HepG2 (cell line): ENCODE measurements around the gene NATD1. TPM values are rescaled to one million over a fixed set of nuclear protein-coding genes. Genes with fewer than 3 reads are reported as not detected.

ENCODE experiments used
- BHLHE40 ChIP-seq: IDR thresholded peaks from 2 replicates; pipeline ENCODE4 v1.6.1; 2011; ENCODE audit warnings: low read length, improper control_type of control experiment
- CHD2 ChIP-seq: IDR thresholded peaks from 2 replicates; pipeline ENCODE4 v1.6.1; 2011; ENCODE audit warnings: low read depth, low read length, improper control_type of control experiment
- DMTF1 ChIP-seq: sonication (generic); formaldehyde crosslinking; IDR thresholded peaks from 2 replicates; pipeline ENCODE4 v1.4.0; 2020; ENCODE audit warnings: mild to moderate bottlenecking, missing genetic modification reagents
- EED ChIP-seq: sonication (generic); formaldehyde crosslinking; IDR thresholded peaks from 2 replicates; pipeline ENCODE4 v1.5.0; 2020; ENCODE audit warnings: mild to moderate bottlenecking, missing genetic modification reagents
- FOXA1 ChIP-seq, 2 experiments: fragments of 450-650 bp in 1 of 2; sonication (generic) in 1 of 2; formaldehyde crosslinking in 1 of 2; IDR thresholded peaks; 2 replicates each; pipeline versions ENCODE4 v1.4.0 to v1.6.1; 2016 to 2020; ENCODE audit warnings: missing genetic modification reagents in 1 of 2
- GATAD1 ChIP-seq: IDR thresholded peaks from 2 replicates; pipeline ENCODE4 v1.6.1; 2016; ENCODE audit warnings: missing genetic modification reagents, missing compliant biosample characterization
- MATR3 ChIP-seq: sonication (generic); formaldehyde crosslinking; IDR thresholded peaks from 2 replicates; pipeline ENCODE4 v1.4.0; 2020; ENCODE audit warnings: missing genetic modification reagents
- NCOA2 ChIP-seq: sonication (generic); formaldehyde crosslinking; IDR thresholded peaks from 2 replicates; pipeline ENCODE4 v1.8.0; 2022; ENCODE audit warnings: inconsistent platforms
- NR2F6 ChIP-seq, 2 experiments: IDR thresholded peaks; 2 replicates each; pipeline ENCODE4 v1.6.1; 2016; ENCODE audit warnings: antibody characterized with exemption in 1 of 2, mild to moderate bottlenecking in 1 of 2
- RARA ChIP-seq: IDR thresholded peaks from 2 replicates; pipeline ENCODE4 v1.6.1; 2016; ENCODE audit warnings: missing genetic modification reagents, missing compliant biosample characterization
- RORA ChIP-seq: sonication (generic); formaldehyde crosslinking; IDR thresholded peaks from 2 replicates; pipeline ENCODE4 v1.5.0; 2020; ENCODE audit warnings: mild to moderate bottlenecking, missing genetic modification reagents, moderate library complexity
- TARDBP ChIP-seq: sonication (generic); formaldehyde crosslinking; IDR thresholded peaks from 2 replicates; pipeline ENCODE4 v1.8.0; 2022; ENCODE audit warnings: mild to moderate bottlenecking, missing genetic modification reagents
- ZBTB2 ChIP-seq: sonication (generic); formaldehyde crosslinking; IDR thresholded peaks from 2 replicates; pipeline ENCODE4 v1.8.0; 2022; ENCODE audit warnings: low read depth, missing genetic modification reagents
- ZC3H13 ChIP-seq: sonication (generic); formaldehyde crosslinking; IDR thresholded peaks from 2 replicates; pipeline ENCODE4 v1.8.1; 2023; ENCODE audit warnings: mild to moderate bottlenecking, missing genetic modification reagents, moderate library complexity
- ZMYM3 ChIP-seq: sonication (generic); formaldehyde crosslinking; IDR thresholded peaks from 2 replicates; pipeline ENCODE4 v1.5.1; 2020; ENCODE audit warnings: mild to moderate bottlenecking, missing genetic modification reagents
- ZNF225 ChIP-seq: sonication (generic); formaldehyde crosslinking; IDR thresholded peaks from 2 replicates; pipeline ENCODE4 v1.4.0; 2020; ENCODE audit warnings: mild to moderate bottlenecking, missing genetic modification reagents
- ZNF234 ChIP-seq: sonication (generic); formaldehyde crosslinking; conservative IDR thresholded peaks from 2 replicates; pipeline ENCODE4 v1.5.1; 2020; ENCODE audit warnings: mild to moderate bottlenecking, missing genetic modification reagents
- ZNF660 ChIP-seq: sonication (generic); formaldehyde crosslinking; IDR thresholded peaks from 2 replicates; pipeline ENCODE4 v1.5.1; 2020; ENCODE audit warnings: mild to moderate bottlenecking, low read depth, missing genetic modification reagents, borderline replicate concordance
- polyA plus RNA-seq, 8 experiments: library from polyadenylated mRNA; depleted of rRNA in 3 of 8; stranded (reverse) in 7 of 8; unstranded in 1 of 8; fragments of >200 nt; fragmentation: Illumina TruSeq in 4 of 8; extraction: Trizol in 4 of 8; gene quantifications; 2 replicates each; pipeline versions ENCODE4 v1.2.1 to v1.2.3, GENCODE V29; 2011 to 2016; ENCODE audit warnings: low read depth in 4 of 8, missing spikeins in 1 of 8, mixed read lengths in 1 of 8; ENCODE audit not compliant: insufficient read depth in 1 of 8
- total RNA-seq, 5 experiments: library from RNA; depleted of rRNA; stranded (reverse); fragments of >200 nt; fragmentation: Illumina TruSeq; extraction: Trizol; gene quantifications; 2 replicates each; pipeline ENCODE4 v1.2.3, GENCODE V29; 2016; ENCODE audit warnings: low read depth in 1 of 5

The NATD1 gene
- total and polyA plus RNA-seq, 2 of the 13 experiments (the other 11 are each of a cell fraction or from before 2014, with no cell fraction given): 0.31 to 2.3 TPM

- no peak for TF ChIP-seq ZBTB2
- TF ChIP-seq ZC3H13: no peak
- TF ChIP-seq ZNF660 (CRISPR knock-in tag): no peak
- no peak for TF ChIP-seq EED (CRISPR knock-in tag)
- TF ChIP-seq NR2F6 (IDR thresholded peaks at IDR 0.05): peak; percentile 88
- TF ChIP-seq NR2F6 (CRISPR knock-in tag; IDR thresholded peaks at IDR 0.05): peak; percentile 86
- TF ChIP-seq MATR3: no peak
- peak; percentile 67 for TF ChIP-seq RARA (CRISPR knock-in tag)
- TF ChIP-seq BHLHE40: peak; percentile 94
- TF ChIP-seq GATAD1: no peak
- no peak for TF ChIP-seq DMTF1
- no peak for TF ChIP-seq TARDBP
- no peak for TF ChIP-seq CHD2
- TF ChIP-seq RORA: no peak
- TF ChIP-seq ZNF225 (CRISPR knock-in tag): no peak
- no peak for TF ChIP-seq NCOA2
- TF ChIP-seq FOXA1 (IDR thresholded peaks at IDR 0.05): no peak
- no peak for TF ChIP-seq FOXA1 (CRISPR knock-in tag; IDR thresholded peaks at IDR 0.05)
- TF ChIP-seq ZNF234 (CRISPR knock-in tag): no peak
- peak; percentile 68 for TF ChIP-seq ZMYM3 (CRISPR knock-in tag)
Observed at GRCh38 chr17:21283482-21284318, 30.5 kb upstream of the NATD1 start (continued).
